GM21717 (cell line): ENCODE results near the gene GON4L.
A peak's percentile ranks its signal among the peaks of the same experiment; 100 is the strongest.
"Not testable (repeated sequence)": the region's sequence is repeated elsewhere in the genome, so short reads cannot be mapped to it uniquely, and the experiment has no call there.

Experiments used
- ATAC-seq: cut with Tn5 transposase; IDR thresholded peaks from one replicate; pipeline ENCODE4 v1.9.1; 2021; ENCODE audit warnings: mild to moderate bottlenecking, moderate library complexity; ENCODE audit not compliant: unreplicated experiment

The GON4L gene

GRCh38 chr1:155880251-155880650, 23.2 kb upstream of the GON4L start:
- no peak for ATAC-seq

DNA sequence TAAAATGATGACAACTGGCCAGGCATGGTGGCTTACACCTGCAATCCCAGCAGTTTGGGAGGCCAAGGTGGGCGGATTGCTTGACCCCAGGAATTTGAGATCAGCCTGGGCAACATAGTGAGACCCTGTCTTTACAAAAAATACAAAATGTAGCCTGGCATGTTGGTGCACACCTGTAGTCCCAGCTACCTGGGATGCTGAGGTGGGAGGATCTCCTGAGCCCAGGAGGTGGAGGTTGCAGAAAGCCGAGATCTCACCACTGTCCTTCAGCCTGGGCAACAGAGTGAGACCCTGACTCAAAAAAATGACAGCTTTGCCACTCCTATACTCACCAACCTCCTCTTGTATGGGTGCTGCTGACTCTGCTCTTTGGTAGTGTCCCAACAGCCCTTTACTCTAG, 20.9 kb upstream of the GON4L start:
- ATAC-seq: no peak

GRCh38 chr1:155873860-155874259, 16.8 kb upstream of the GON4L start:
- ATAC-seq: no peak

DNA sequence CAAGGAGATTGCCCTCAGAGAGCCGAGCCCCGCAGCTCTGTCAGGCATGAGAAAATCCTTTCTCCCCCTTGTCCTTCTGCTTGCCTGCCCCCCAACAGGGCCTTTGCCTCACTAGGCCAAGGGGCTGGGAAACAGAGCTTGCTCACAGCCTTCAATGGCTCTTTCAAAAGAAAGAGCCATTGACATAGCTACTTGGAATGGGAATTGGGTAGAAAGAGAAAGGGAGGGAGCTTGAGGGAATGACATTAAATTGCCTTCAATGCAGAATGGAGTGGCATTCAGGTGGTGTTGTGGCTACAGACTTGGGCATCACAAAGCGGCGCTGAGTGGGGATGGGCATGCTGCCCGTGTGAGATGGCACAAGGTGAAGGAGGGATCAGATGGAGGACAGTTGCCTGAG, 15.5 kb upstream of the GON4L start:
- no peak for ATAC-seq

DNA sequence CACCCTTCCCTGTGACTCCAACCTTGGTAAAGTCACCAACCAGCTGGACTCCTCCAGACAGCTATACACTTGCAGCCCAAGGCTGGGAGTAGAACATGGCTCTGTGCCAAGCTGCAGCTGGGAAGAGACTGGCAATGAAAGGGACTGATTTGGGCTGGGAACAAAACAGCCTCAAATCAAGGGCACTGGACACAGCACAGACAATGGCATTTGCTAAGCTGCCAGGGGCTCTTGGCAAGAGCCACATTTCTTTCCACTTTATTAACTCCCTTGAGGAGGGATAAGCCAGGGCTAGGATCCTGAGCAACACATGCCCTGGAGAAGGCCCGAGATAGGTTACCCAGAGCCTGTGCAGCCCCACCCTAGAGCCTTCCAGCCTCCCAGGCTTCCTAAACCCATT, 14.4 kb upstream of the GON4L start:
- no peak for ATAC-seq

DNA sequence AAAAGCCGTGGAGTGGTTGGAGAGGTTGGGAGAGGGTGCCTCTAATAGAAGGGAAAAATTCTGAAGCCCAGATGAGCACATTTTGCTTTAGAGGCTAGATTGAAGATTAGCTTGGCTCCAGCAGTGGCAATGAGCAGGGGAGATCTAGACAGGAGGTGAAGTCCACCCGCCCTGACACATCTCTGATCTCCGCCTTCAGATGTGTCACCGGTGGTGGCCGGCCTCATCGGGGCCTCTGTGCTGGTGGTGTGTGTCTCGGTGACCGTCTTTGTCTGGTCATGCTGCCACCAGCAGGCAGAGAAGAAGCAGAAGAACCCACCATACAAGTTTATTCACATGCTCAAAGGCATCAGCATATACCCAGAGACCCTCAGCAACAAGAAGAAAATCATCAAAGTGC, 10.8 kb upstream of the GON4L start:
- ATAC-seq: no peak

DNA sequence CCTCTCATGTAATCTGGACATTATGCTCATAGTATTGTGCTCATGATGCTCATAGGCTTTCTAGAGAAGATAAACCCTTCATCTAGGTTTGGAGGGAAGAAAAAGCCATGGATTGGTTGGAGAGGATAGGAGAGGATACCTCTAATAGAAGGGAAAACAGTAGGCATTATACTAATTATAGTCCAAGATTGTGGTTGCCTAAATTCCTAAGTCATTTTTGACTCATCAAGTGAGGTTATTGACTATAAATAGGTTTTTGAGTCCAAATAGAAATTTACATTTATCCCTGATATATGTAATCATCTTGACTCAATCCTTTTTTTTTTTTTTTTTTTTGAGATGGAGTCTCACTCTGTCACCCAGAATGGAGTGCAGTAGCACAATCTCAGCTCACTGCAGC, 7.4 kb upstream of the GON4L start:
- ATAC-seq: no peak

- ATAC-seq: no peak
Observed at GRCh38 chr1:155861896-155862295, 4.9 kb upstream of the GON4L start.

GRCh38 chr1:155860970-155861510, 4.0 kb upstream of the GON4L start:
- ATAC-seq: no peak

GRCh38 chr1:155859881-155860871, 3.2 kb upstream of the GON4L start:
- ATAC-seq: no peak

DNA sequence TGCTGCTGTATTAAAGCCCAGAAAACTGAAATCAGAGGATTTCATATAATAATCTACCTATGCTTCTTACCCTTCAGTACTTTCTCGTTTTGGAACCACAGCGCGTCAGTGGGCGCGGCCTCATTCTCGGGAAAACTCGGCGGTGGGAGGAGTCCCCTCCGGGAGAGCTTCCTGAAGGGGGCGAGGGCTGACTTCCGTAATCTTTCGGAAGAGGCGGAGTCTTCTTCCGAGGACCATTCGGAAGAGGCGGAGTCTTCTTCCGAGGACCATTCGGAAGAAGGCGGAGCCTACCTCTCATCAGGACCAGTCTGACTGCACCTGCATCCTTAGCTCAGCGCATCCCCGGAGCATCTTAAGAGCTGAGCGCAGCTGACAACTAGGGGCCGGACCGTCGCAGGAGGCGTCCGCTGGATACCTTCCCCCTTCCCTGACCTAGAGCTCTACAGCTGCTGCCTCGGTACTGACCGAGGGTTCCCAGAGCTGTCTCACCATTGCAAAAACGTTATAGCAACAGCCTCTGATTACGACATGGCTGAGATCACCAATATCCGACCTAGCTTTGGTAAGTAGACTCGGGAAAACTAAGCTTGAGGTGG, 2.3 kb upstream of the GON4L start, which contains the start of gene SYT11:
SYT11 (plus strand) TSS at position 334 of the 596 bp plus-strand sequence; CDS start at position 529, 195 bp downstream.
- ATAC-seq: peak; percentile 54

DNA sequence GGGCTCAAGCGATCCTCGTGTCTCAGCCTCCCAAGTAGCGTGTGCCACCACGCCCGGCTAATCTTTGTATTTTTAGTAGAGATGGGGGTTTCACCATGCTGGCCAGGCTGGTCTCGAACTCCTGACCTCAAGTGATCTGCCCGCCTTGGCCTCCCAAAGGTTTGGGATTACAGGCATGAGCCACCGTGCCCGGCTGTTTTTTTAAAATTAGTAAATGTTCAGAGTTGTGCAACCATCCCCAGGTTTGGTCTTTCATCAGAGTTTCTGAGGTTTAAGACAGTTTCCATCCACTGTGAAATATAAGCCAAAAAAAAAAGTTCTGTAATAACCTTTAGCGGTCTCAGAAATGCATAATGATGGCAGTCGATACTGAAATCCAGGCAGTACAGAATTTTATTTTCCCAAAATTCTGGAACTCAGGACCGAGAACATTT, 1.8 kb upstream of the GON4L start:
- ATAC-seq: no peak

DNA sequence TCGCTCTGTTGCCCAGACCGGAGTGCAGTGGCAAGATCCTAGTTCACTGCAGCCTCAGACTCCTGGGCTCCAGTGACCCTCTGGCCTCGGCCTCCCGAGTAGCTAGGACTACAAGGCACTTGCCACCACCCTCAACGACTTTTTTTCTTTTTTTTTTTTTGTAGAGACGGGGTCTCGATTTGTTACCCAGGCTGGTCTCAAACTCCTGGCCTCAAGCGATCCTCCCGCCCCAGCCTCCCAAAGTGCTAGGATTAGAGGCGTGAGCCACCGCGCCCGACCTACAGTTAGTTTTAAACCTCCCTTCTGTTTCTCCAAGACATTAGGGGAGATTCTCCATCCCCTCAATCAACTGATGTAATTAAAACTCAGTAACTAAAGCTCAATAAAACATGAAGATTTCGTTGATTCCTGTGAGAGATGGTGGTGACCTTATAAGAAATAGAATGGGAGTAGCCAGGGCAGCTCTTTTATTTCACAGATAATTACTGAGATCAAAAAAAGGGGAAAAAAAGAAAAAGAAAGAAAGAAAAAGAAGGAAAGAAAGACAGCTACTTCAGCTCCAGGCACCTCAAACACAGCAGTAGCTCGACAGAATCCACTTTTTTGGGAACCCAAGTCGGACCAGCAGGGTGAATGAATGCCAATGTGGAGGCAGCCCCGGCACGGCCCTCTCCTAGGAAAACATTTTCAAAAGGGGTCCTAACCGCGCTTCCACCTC, 598 bp downstream of the GON4L start:
- no peak for ATAC-seq

- ATAC-seq: no peak
Observed at GRCh38 chr1:155850345-155850744, 6.7 kb downstream of the GON4L start.

DNA sequence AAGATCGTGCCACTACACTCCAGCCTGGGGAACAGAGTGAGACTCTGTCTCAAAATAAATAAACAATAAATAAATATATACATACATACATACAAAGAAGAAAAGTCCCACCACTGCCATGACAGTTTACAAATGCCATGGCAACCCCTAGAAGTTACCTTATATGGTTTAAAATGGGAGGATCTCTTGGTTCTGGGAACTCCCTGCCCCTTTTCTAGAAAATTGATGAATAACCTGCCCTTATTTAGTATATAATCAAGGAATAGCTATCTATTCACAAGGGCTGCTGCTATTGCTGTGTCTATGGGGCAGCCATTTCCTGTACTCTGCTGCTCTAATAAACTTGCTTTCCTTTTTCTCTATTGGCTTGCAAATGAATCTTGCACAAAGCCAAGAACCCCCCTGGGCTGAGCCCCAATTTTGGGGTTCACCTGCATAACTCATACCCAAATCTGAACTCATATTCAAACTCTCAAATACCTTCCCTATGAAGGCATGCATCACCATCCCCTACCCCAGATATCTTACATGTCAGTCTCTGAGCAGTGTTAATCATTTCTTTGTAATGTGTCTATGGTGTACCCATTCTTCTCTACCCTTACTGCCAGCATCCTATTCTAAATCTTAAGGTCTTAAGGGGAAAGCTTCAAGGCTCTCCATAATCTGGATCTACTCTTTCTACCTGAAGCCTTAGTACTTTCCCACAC, 9.0 kb downstream of the GON4L start:
- ATAC-seq: no peak

DNA sequence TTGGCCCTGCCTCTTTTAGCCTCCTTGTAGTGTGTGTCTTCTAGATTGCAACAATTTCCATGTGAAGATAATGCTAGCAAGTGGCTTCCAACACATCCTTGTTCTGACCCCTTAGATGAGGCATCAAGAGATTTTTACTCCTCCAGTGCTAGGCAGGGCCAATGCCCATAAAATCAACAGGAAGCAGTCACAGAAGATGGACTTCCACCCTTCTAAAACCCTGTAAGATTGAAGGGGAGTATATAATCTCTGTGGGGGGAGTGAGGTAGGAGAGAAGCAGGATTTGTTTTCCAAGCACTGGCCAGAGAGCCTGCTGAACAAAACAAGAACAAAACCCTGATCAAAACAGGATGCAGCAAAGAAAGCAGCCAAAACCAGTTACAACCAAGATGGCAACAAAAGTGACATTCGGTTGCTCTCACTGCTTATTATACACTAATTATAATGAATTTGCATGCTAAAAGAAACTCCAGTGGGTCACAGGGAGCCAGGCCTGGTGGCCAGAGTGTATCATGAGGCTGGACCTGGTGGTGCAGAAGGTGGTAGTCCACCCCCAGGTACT, 12.1 kb downstream of the GON4L start:
- no peak for ATAC-seq

DNA sequence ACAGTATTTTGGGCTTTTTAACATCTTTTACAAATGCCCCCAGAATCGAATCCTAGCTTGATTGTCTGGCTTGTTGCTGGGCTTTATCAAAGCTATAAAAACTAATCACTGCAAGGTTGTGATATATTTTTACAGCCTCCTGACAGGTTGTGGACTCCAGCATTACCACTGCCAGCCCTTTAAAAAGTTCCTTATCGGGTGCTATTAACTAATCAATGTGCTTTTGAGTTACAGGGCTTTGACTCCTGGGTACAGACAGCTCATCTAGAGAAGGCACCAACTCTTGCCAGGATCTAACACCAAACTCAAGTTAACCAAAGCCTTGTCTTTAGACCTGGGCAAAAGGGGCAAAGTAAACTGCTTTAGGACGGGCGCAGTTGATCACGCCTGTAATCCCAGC, 16.6 kb downstream of the GON4L start:
- no peak for ATAC-seq

DNA sequence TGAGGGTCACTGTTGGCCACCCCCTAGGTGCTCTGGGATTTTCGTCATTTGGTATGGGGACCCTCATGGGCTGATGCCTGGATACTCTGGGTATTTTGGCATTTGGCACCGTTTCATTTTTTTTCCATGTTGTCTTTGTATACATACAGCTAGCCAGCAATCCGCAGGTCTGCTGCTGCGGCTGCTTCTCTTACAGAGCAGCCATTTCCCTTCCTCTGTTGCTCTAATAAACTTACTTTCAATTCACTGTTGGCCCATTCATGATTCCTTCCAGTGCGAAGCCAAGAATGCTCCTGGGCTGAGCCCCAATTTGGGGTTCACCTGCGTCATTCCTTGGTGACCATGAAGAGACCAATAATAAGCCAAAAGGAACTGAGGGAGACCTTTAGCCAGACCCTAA, 21.5 kb downstream of the GON4L start:
- ATAC-seq: no peak

GRCh38 chr1:155834927-155835399, 22.1 kb downstream of the GON4L start:
- ATAC-seq: not testable (repeated sequence)

- no peak for ATAC-seq
Observed at GRCh38 chr1:155834296-155834926, 22.6 kb downstream of the GON4L start.
